ENCODE data around the gene XPNPEP3. TPM values are rescaled to one million over a fixed set of nuclear protein-coding genes. Genes with fewer than 3 reads are reported as not detected.

The XPNPEP3 gene
- total RNA-seq, 1 donor from 2014 or later = 14.7 TPM

Other genes with a start within 250 kb of the XPNPEP3 start
- 29.3 and 77.7 TPM in 2 replicates for gene MRTFA, start 220.4 kb upstream of the XPNPEP3 start, total RNA-seq
- gene MCHR1, start 177.7 kb upstream of the XPNPEP3 start, total RNA-seq = 0.50 and 2.4 TPM in 2 replicates
- 27.4 and 31.8 TPM in 2 replicates for gene SLC25A17, start 37.8 kb upstream of the XPNPEP3 start, total RNA-seq
- 158 and 255 TPM in 2 replicates for gene ST13, start 509 bp upstream of the XPNPEP3 start, total RNA-seq
- not detected in 2 replicates for gene DNAJB7, start 5.0 kb downstream of the XPNPEP3 start, total RNA-seq
- 36.6 and 123 TPM in 2 replicates for gene RBX1, start 94.2 kb downstream of the XPNPEP3 start, total RNA-seq
- gene EP300, start 235.4 kb downstream of the XPNPEP3 start, total RNA-seq = 15.5 and 168 TPM in 2 replicates